HFFc6 (cell line): ENCODE measurements around the gene TMEM266. TPM values are rescaled to one million over a fixed set of nuclear protein-coding genes. Genes with fewer than 3 reads are reported as not detected.
A peak's percentile ranks its signal among the peaks of the same experiment; 100 is the strongest.

Source experiments
- DNase-seq: peaks from one replicate; pipeline ENCODE4 v3.0.0-alpha.2; 2018
- H3K27ac Mint-ChIP-seq: 2 replicates; pipeline ENCODE4 v1.8.0; 2020; ENCODE audit warnings: mild to moderate bottlenecking, mixed read lengths
- H3K27me3 Mint-ChIP-seq: 2 replicates; pipeline ENCODE4 v1.8.0; 2021; ENCODE audit warnings: mild to moderate bottlenecking, moderate library complexity, mixed read lengths; ENCODE audit not compliant: insufficient read depth
- H3K36me3 Mint-ChIP-seq: 2 replicates; pipeline ENCODE4 v1.8.0; 2021; ENCODE audit warnings: low read depth, mixed read lengths
- H3K4me1 Mint-ChIP-seq: 2 replicates; pipeline ENCODE4 v1.8.0; 2020; ENCODE audit warnings: low read depth, mixed read lengths
- H3K4me3 Mint-ChIP-seq: 2 replicates; pipeline ENCODE4 v1.8.0; 2020; ENCODE audit warnings: mild to moderate bottlenecking, moderate library complexity, mixed read lengths
- H3K9me3 Mint-ChIP-seq: 2 replicates; pipeline ENCODE4 v1.8.0; 2020; ENCODE audit warnings: mild to moderate bottlenecking, mixed read lengths
- total RNA-seq, 6 experiments: library from RNA; stranded (reverse); fragmentation: NEBNext Ultra II Directional; extraction: Animal tissue kit (Norgen Biotek cat#: 25700); gene quantifications; 2 replicates in 1 of 6; 3 replicates in 5 of 6; pipeline ENCODE4 v1.2.3, GENCODE V29; 2021
- TF ChIP-seq, protein P1 (sequence below): fragments of 200-600 bp; sonication (generic); IDR thresholded peaks from 2 replicates; pipeline ENCODE4 v1.5.0; 2021; ENCODE audit warnings: antibody characterized with exemption, mild to moderate bottlenecking

TMEM266 gene
- total RNA-seq, 6 experiments from 2014 or later: 0.10 to 0.19 (median 0.17) TPM; not detected in 1

DNA sequence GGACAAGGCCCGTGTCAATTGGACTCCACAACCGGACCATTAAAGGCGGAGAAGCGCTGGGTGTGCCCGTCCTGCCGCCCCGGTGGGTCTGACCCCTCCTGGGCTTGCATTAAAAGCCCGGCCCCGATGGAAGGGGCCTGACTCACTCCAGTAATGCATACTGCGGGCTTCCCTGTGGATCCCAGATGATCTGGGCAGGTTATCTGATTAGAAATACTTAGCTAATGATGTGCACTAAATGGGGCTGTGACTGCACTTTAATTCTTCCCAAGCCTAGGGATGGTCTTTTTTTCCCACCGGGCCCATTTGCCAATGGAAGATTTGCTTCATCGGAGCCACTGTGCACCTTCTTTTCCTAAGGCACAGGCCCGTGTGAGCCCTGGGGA lies 124.9 kb downstream of the TMEM266 start:
- no peak for DNase-seq
- Mint-ChIP-seq H3K9me3 (peaks cover 8% of the 10 kb centered on the region; the same call in 1 of the 2 replicates), H3K4me1 (peaks cover 61% of the 10 kb centered on the region), H3K36me3 (peaks cover 5% of the 10 kb centered on the region; the same call in 1 of the 2 replicates), H3K27ac (no peak overlapping the region), H3K27me3 (peaks cover 6% of the 10 kb centered on the region), H3K4me3 (no peak overlapping the region)
- TF ChIP-seq, protein P1, sequence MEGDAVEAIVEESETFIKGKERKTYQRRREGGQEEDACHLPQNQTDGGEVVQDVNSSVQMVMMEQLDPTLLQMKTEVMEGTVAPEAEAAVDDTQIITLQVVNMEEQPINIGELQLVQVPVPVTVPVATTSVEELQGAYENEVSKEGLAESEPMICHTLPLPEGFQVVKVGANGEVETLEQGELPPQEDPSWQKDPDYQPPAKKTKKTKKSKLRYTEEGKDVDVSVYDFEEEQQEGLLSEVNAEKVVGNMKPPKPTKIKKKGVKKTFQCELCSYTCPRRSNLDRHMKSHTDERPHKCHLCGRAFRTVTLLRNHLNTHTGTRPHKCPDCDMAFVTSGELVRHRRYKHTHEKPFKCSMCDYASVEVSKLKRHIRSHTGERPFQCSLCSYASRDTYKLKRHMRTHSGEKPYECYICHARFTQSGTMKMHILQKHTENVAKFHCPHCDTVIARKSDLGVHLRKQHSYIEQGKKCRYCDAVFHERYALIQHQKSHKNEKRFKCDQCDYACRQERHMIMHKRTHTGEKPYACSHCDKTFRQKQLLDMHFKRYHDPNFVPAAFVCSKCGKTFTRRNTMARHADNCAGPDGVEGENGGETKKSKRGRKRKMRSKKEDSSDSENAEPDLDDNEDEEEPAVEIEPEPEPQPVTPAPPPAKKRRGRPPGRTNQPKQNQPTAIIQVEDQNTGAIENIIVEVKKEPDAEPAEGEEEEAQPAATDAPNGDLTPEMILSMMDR: no peak

DNA sequence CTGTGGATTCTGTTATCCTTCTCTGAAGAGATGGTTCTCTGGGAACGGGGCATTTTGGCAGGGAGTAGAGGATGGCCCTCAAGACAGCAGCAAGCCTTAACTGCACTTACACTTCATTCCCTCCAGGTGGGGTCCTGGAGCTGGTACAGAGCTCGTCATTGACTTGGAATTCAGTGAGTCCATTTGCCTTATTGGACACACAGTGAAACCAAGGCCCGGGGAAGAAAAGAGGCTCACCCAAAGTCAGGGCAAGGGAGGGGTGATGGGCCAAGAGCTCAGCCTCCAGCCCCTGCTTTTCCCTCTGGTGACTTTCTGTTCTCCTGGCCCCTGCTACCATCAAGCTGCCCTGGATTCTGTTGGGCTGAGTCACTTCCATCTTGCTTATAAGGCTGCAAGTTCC lies 125.9 kb downstream of the TMEM266 start:
- TF ChIP-seq, protein P1: peak; percentile 80
- peaks cover 5% of the 10 kb centered on the region; the same call in 1 of the 2 replicates for H3K36me3 Mint-ChIP-seq

DNA sequence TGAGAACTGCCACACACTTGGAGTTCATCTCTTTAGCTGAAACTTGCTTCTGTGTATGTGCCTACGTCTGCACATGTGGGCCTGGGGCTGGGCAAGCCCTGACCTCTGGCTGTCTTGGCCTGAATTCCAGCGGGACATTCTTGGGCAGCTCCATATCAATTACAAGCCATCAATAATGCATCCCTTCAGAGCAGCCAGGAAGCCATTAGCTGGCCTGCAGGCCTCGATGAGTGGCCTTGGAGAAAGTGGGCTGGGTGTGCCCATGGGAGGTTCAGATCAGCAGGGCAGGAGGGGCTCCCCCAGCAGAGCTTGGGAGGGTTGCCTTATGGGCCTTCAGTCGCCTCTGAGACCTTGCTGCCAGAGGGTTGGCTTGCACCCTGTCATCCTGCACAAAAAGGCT lies 127.4 kb downstream of the TMEM266 start:
- peaks cover 6% of the 10 kb centered on the region for H3K27me3 Mint-ChIP-seq
- peaks cover 8% of the 10 kb centered on the region; the same call in 1 of the 2 replicates for H3K9me3 Mint-ChIP-seq
- peaks cover 5% of the 10 kb centered on the region; the same call in 1 of the 2 replicates for H3K36me3 Mint-ChIP-seq
- DNase-seq: no peak
- no peak overlapping the region for H3K4me3 Mint-ChIP-seq
- H3K27ac Mint-ChIP-seq: no peak overlapping the region
- TF ChIP-seq, protein P1: no peak
- H3K4me1 Mint-ChIP-seq: peaks cover 56% of the 10 kb centered on the region

More for the DNA sequence above, 125.9 kb downstream of the TMEM266 start:
- peak; percentile 79 for DNase-seq
- Mint-ChIP-seq H3K27ac (peak overlapping the region; percentile 74), H3K27me3 (peaks cover 6% of the 10 kb centered on the region), H3K9me3 (peaks cover 8% of the 10 kb centered on the region; the same call in 1 of the 2 replicates), H3K4me3 (peak overlapping the region; percentile 51), H3K4me1 (peaks cover 63% of the 10 kb centered on the region)

DNA sequence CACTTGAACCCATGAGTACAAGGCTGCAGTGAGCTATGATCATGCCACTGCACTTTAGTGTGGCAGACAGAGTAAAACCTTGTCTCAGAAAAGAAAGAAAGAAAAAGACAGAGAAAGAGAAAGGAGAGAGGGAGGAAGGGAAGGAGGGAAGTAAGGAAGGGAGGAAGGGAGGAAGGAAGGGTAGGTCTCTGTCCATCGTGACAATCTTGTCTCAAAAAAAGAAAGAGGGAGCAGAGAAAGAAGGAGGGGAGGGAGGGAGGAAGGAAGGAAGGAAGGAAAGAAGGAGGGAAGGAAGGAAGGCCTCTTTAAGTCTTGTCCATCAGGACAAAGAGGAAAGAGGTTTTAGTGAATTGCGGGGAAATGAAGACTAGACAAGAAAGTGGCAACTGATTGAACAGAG lies 129.3 kb downstream of the TMEM266 start:
- Mint-ChIP-seq H3K9me3 (peaks cover 8% of the 10 kb centered on the region; the same call in 1 of the 2 replicates), H3K27me3 (peaks cover 6% of the 10 kb centered on the region), H3K36me3 (peaks cover 5% of the 10 kb centered on the region; the same call in 1 of the 2 replicates), H3K4me1 (peaks cover 47% of the 10 kb centered on the region), H3K27ac (no peak overlapping the region; the same call in 1 of the 2 replicates), H3K4me3 (no peak overlapping the region)
- TF ChIP-seq, protein P1: no peak
- no peak for DNase-seq

DNA sequence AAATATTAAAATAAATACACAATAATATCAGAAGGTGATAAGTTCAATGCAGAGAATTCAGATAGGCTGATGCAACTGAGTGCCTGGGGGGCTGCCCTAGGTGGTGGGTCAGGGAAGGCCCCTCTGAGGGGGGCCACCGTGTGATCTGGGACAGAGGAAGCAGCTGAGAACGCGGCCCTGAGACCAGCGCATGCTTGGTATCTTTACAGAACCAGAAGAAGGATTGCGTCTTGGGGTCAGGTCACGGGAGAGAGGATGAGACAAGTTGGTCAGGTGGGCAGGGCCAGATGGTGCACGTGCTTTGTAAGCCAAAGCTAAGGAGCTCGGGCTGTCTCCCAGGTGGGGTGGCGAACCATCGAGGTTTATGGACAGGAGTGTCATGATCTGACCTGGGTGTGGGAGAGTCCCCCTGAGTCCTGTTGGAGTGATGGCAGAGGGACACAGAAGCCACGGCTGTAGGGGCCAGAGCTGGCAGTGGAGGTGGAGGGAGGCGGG lies 130.3 kb downstream of the TMEM266 start:
- H3K4me1 Mint-ChIP-seq: peaks cover 49% of the 10 kb centered on the region
- no peak for DNase-seq
- H3K4me3 Mint-ChIP-seq: peak overlapping the region; percentile 76; the same call in 1 of the 2 replicates
- H3K27me3 Mint-ChIP-seq: peaks cover 6% of the 10 kb centered on the region
- peaks cover 5% of the 10 kb centered on the region; the same call in 1 of the 2 replicates for H3K36me3 Mint-ChIP-seq
- H3K9me3 Mint-ChIP-seq: peaks cover 6% of the 10 kb centered on the region; the same call in 1 of the 2 replicates
- TF ChIP-seq, protein P1: no peak
- H3K27ac Mint-ChIP-seq: no peak overlapping the region
